Neuronal stem cell (in vitro differentiated cells): Measurements from ENCODE around the gene TTL.

Source experiments
- DNase-seq: peaks from one replicate; pipeline ENCODE4 v3.0.0-alpha.2; 2013; ENCODE audit warnings: low spot score
- H2AFZ ChIP-seq: one replicate; pipeline ENCODE4 v1.6.1; 2013; ENCODE audit warnings: mild to moderate bottlenecking, low read length, inconsistent platforms
- H2AK5ac ChIP-seq: 2 replicates; pipeline ENCODE4 v1.6.1; 2013; ENCODE audit warnings: low read depth, mild to moderate bottlenecking, inconsistent platforms, low read length, moderate library complexity, mixed read lengths
- H2BK120ac ChIP-seq: 2 replicates; pipeline ENCODE4 v1.6.1; 2013; ENCODE audit warnings: low read depth, mild to moderate bottlenecking, inconsistent platforms, low read length, moderate library complexity, mixed read lengths
- H2BK12ac ChIP-seq: one replicate; pipeline ENCODE4 v1.6.1; 2013; ENCODE audit warnings: low read length, inconsistent platforms
- H2BK15ac ChIP-seq: 2 replicates; pipeline ENCODE4 v1.6.1; 2013; ENCODE audit warnings: mild to moderate bottlenecking, low read length, inconsistent platforms, mixed read lengths
- H2BK5ac ChIP-seq: one replicate; pipeline ENCODE4 v1.6.1; 2013; ENCODE audit warnings: inconsistent platforms, mild to moderate bottlenecking, low read length, moderate library complexity
- H3K14ac ChIP-seq: one replicate; pipeline ENCODE4 v1.6.1; 2013; ENCODE audit warnings: low read length, inconsistent platforms
- H3K18ac ChIP-seq: 2 replicates; pipeline ENCODE4 v1.6.1; 2013; ENCODE audit warnings: low read length, inconsistent platforms
- H3K23ac ChIP-seq: 2 replicates; pipeline ENCODE4 v1.6.1; 2013; ENCODE audit warnings: low read depth, mild to moderate bottlenecking, mixed read lengths, low read length, inconsistent platforms; ENCODE audit not compliant: poor library complexity
- H3K27ac ChIP-seq: replicated peaks from 3 replicates; pipeline ENCODE4 v1.5.1; 2013; ENCODE audit warnings: low read length, inconsistent platforms
- H3K27me3 ChIP-seq, 3 experiments: 2 replicates each; pipeline ENCODE4 v1.6.1; 2013; ENCODE audit warnings: low read length in 3 of 3, mild to moderate bottlenecking in 2 of 3, inconsistent platforms in 1 of 3, low read depth in 1 of 3, mixed read lengths in 1 of 3, moderate library complexity in 1 of 3; ENCODE audit not compliant: control insufficient read depth in 3 of 3, insufficient read depth in 3 of 3
- H3K36me3 ChIP-seq, 2 donors: replicated peaks in 1 of 2; 2 replicates each; pipeline ENCODE4 v1.6.1; 2013; ENCODE audit warnings: low read length in 2 of 2; ENCODE audit not compliant: control insufficient read depth in 2 of 2, insufficient read depth in 2 of 2
- H3K4ac ChIP-seq: 2 replicates; pipeline ENCODE4 v1.6.1; 2013; ENCODE audit warnings: inconsistent platforms, mild to moderate bottlenecking, low read length, moderate library complexity
- H3K4me1 ChIP-seq, 2 donors: 1 replicate in 1 of 2; 2 replicates in 1 of 2; pipeline ENCODE4 v1.6.1; 2013; ENCODE audit warnings: low read length in 2 of 2, low read depth in 1 of 2; ENCODE audit not compliant: control insufficient read depth in 2 of 2, insufficient read depth in 1 of 2
- H3K4me2 ChIP-seq: one replicate; pipeline ENCODE4 v1.6.1; 2013; ENCODE audit warnings: mild to moderate bottlenecking, low read length, inconsistent platforms; ENCODE audit not compliant: insufficient read depth, poor library complexity, severe bottlenecking
- H3K4me3 ChIP-seq, 2 donors: 2 replicates each; pipeline ENCODE4 v1.5.1; 2013; ENCODE audit warnings: low read length in 2 of 2, mild to moderate bottlenecking in 2 of 2, inconsistent platforms in 1 of 2, moderate library complexity in 1 of 2
- H3K79me1 ChIP-seq: one replicate; pipeline ENCODE4 v1.6.1; 2013; ENCODE audit warnings: low read depth, mild to moderate bottlenecking, inconsistent platforms, low read length, moderate library complexity
- H3K9ac ChIP-seq: one replicate; pipeline ENCODE4 v1.6.1; 2013; ENCODE audit warnings: mild to moderate bottlenecking, low read depth, low read length, inconsistent platforms; ENCODE audit not compliant: poor library complexity
- H3K9me3 ChIP-seq, 2 donors: replicated peaks in 1 of 2; 2 replicates each; pipeline versions ENCODE3 to v1.6.1; 2013; ENCODE audit warnings: low read length in 2 of 2, mild to moderate bottlenecking in 2 of 2, inconsistent platforms in 1 of 2, low read depth in 1 of 2, mixed read lengths in 1 of 2, moderate library complexity in 1 of 2; ENCODE audit not compliant: control insufficient read depth in 2 of 2, insufficient read depth in 1 of 2
- H4K8ac ChIP-seq: one replicate; pipeline ENCODE4 v1.6.1; 2013; ENCODE audit warnings: low read depth, mild to moderate bottlenecking, inconsistent platforms, low read length, moderate library complexity
- H4K91ac ChIP-seq: one replicate; pipeline ENCODE4 v1.6.1; 2013; ENCODE audit warnings: low read length, low read depth, mild to moderate bottlenecking, inconsistent platforms; ENCODE audit not compliant: poor library complexity
- WGBS, 2 donors: extraction: QIAGEN DNeasy Blood & Tissue Kit; methylation state at CpG; one replicate each; pipeline ENCODE4 v1.1.7; 2013; ENCODE audit warnings: missing lambda C conversion rate in 2 of 2, mixed read lengths in 1 of 2; ENCODE audit not compliant: insufficient read length in 2 of 2, insufficient replicate concordance in 1 of 2; ENCODE audit errors: extremely low coverage in 2 of 2; 5-methylcytosine and 5-hydroxymethylcytosine counted together

The TTL gene

DNA sequence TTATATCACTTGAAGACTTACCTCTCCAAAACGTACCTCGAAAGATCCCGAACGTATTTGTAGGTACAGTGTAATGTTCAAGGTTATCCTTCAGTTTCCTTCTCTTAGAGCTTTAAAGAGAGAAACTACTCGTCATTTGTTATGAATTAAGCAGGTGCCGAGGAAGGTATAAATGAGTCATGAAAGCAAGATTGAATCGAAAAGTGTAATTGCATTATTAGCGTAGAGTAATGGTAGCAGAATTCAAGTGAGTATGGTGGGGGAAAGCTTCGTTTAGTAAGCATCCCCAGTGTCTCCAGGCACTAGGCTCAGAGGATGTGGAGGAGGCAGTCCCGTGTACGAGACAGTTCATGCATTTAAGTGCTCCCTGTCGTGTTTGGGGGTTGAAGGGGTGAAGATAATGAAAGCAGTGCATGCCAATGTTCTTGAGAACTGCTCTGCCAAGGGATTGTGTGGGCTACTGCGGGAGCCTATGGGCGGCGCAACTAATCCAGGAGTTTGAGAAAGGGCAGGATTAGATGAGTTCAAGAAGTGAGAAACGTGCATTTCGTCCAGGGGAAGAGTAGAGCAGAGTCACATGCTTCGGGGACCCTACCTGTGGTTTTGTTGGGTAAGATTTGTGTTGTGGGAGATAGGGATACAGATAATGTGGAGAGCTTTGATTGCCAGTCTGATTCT lies 61.2 kb downstream of the TTL start:
- Histone ChIP-seq H3K18ac (no peak overlapping the region), H3K9ac (no peak overlapping the region), H3K4me1 (peaks cover 1 to 2% of the 10 kb centered on the region in 2 donors), H2BK15ac (no peak overlapping the region), H3K9me3 (no peaks in the 10 kb centered on the region), H2BK120ac (no peak overlapping the region), H2AFZ (peak overlapping the region; percentile 95), H3K4me2 (peak overlapping the region; percentile 95), H3K4ac (no peak overlapping the region), H2BK12ac (no peak overlapping the region), H3K27me3 (no peaks in the 10 kb centered on the region), H3K79me1 (no peaks in the 10 kb centered on the region), H3K36me3 (peaks cover 8 to 25% of the 10 kb centered on the region in 2 donors), H4K91ac (no peak overlapping the region), H3K4me3 (peak overlapping the region; percentile 88 to 93), H2BK5ac (no peak overlapping the region), H2AK5ac (no peak overlapping the region), H3K23ac (no peak overlapping the region), H3K14ac (no peak overlapping the region), H3K27ac (no peak overlapping the region), H4K8ac (no peak overlapping the region)
- DNase-seq, result no peak
- WGBS, 2 donors, result no CpG with 5 or more reads among the region's 18 CpGs

- Histone ChIP-seq H2BK15ac (no peak overlapping the region), H2BK5ac (no peak overlapping the region), H2AFZ (no peak overlapping the region), H3K27me3 (no peaks in the 10 kb centered on the region), H3K9me3 (no peaks in the 10 kb centered on the region), H3K4me3 (no peak overlapping the region), H2BK120ac (no peak overlapping the region), H3K79me1 (peaks cover 2% of the 10 kb centered on the region), H4K91ac (no peak overlapping the region), H3K18ac (no peak overlapping the region), H3K23ac (no peak overlapping the region), H3K27ac (no peak overlapping the region), H4K8ac (no peak overlapping the region), H3K9ac (no peak overlapping the region), H2BK12ac (no peak overlapping the region), H3K4me2 (no peak overlapping the region), H3K36me3 (peaks cover 15 to 66% of the 10 kb centered on the region in 2 donors), H2AK5ac (no peak overlapping the region), H3K14ac (no peak overlapping the region), H3K4ac (no peak overlapping the region), H3K4me1 (peaks cover 1 to 2% of the 10 kb centered on the region in 2 donors)
- DNase-seq, result no peak
- WGBS, 2 donors, result no CpG with 5 or more reads among the region's 4 CpGs
Observed at GRCh38 chr2:112547333-112547732, 65.4 kb downstream of the TTL start.

DNA sequence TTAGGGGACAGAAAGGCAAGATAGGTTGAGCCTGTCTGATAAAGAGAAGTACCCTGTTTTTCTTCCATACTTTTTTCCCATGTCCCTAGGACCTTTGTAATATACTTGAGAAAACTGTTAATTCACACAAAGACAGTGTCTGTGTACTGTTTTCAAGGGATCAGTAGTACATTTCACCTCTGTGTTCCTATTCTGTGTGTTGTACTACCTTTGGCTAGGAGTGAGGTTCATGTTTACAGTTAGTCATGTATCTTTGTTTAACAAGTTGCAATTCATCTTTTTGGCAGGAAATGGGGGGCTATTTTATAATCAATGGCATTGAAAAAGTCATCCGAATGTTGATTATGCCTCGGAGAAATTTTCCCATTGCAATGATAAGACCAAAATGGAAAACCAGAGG lies 67.0 kb downstream of the TTL start:
- WGBS, 2 donors, result no CpG with 5 or more reads among the region's 2 CpGs
- Histone ChIP-seq H3K79me1 (peaks cover 2% of the 10 kb centered on the region), H4K8ac (no peak overlapping the region), H2BK5ac (no peak overlapping the region), H2BK12ac (no peak overlapping the region), H3K14ac (no peak overlapping the region), H2AFZ (no peak overlapping the region), H3K27ac (no peak overlapping the region), H2BK15ac (no peak overlapping the region), H4K91ac (no peak overlapping the region), H3K36me3 (peaks cover 25 to 82% of the 10 kb centered on the region in 2 donors), H3K4me1 (no peaks in the 10 kb centered on the region), H3K9me3 (no peaks in the 10 kb centered on the region), H3K4me3 (no peak overlapping the region), H3K27me3 (no peaks in the 10 kb centered on the region), H2BK120ac (no peak overlapping the region), H3K9ac (no peak overlapping the region), H2AK5ac (no peak overlapping the region), H3K18ac (no peak overlapping the region), H3K4ac (no peak overlapping the region), H3K4me2 (no peak overlapping the region), H3K23ac (no peak overlapping the region)
- no peak for DNase-seq

GRCh38 chr2:112566104-112566503 lies 84.1 kb downstream of the TTL start:
- no peak overlapping the region for H2AFZ ChIP-seq
- H3K18ac ChIP-seq, result no peak overlapping the region
- H3K4me2 ChIP-seq, result no peak overlapping the region
- H2BK120ac ChIP-seq, result no peak overlapping the region
- H2BK12ac ChIP-seq, result no peak overlapping the region
- H3K36me3 ChIP-seq, result peaks cover 23 to 93% of the 10 kb centered on the region in 2 donors
- H3K79me1 ChIP-seq, result no peaks in the 10 kb centered on the region
- H2AK5ac ChIP-seq, result no peak overlapping the region
- no peak overlapping the region for H3K27ac ChIP-seq
- H4K8ac ChIP-seq, result no peak overlapping the region
- H3K4me1 ChIP-seq, result no peaks in the 10 kb centered on the region
- DNase-seq, result no peak
- no CpG with 5 or more reads among the region's 3 CpGs for WGBS, 2 donors
- no peak overlapping the region for H3K9ac ChIP-seq
- no peak overlapping the region for H2BK15ac ChIP-seq
- H3K23ac ChIP-seq, result no peak overlapping the region
- no peaks in the 10 kb centered on the region for H3K9me3 ChIP-seq
- no peak overlapping the region for H4K91ac ChIP-seq
- H2BK5ac ChIP-seq, result no peak overlapping the region
- H3K14ac ChIP-seq, result no peak overlapping the region
- no peak overlapping the region for H3K4ac ChIP-seq
- H3K27me3 ChIP-seq, result no peaks in the 10 kb centered on the region
- no peak overlapping the region for H3K4me3 ChIP-seq
